Measurements from ENCODE around the gene HDAC4.

DNA sequence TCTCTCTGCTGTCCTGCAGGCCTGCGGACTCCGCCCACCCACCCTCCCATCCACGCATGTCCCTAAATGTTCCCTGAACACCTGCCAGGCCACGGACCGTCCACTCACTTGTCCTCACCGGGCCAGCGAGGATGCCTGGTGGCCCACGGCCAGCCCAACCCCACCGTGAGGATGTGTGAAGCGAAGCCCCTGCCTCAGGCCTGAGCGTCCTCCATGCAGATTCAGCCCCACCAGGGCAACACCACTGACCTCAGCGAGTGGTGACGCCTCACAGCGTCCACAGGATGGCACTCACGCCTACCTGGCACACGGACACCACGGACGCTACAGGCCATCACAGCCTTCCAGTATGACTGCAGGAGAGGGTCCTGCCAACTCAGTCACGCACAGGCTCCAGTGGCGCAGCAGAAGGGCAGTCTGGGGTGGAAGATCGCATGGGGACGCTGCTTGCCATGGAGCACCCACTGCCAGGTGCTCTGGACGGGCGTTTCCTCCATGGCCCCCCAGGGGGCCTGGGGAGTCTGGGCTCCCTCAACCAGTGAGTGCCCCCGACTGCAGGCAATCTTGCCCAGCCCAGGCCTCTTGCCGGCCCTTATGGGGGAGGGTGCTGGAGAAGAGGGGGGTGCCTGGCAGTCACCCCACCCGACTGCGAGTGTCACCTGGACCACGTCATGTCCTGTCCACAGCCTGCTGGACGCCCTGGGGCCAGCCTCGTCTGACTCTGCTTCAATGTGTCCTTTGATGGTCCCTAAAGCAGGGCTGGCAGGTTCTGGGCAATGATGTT lies 25.4 kb downstream of the HDAC4 start:
- no peak for TF ChIP-seq BHLHE40 (IDR thresholded peaks at IDR 0.05; ENCODE audit: borderline replicate concordance)
- TF ChIP-seq L3MBTL2 (conservative IDR thresholded peaks at IDR 0.05), result no peak
- no peak for TF ChIP-seq FOXM1 (IDR thresholded peaks at IDR 0.05; ENCODE audit: borderline replicate concordance)
- TF ChIP-seq ARNT (IDR thresholded peaks at IDR 0.05), result no peak
- TF ChIP-seq SP1 (IDR thresholded peaks at IDR 0.05), result no peak
- no peak for TF ChIP-seq FOXA1 (IDR thresholded peaks at IDR 0.05)
- TF ChIP-seq NFRKB (IDR thresholded peaks at IDR 0.05), result no peak
- TF ChIP-seq ELF4 (IDR thresholded peaks at IDR 0.05), result no peak
- TF ChIP-seq HDGF (IDR thresholded peaks at IDR 0.05; ENCODE audit: borderline replicate concordance), result no peak
- TF ChIP-seq SUZ12 (IDR thresholded peaks at IDR 0.05), result no peak
- TF ChIP-seq FOXK2 (IDR thresholded peaks at IDR 0.05), result no peak

Data from HEK293T (cell line).